TTC549 (cell line): ENCODE data around the gene FMO5.
"Not testable (repeated sequence)": the region's sequence is repeated elsewhere in the genome, so short reads cannot be mapped to it uniquely, and the experiment has no call there.

Source experiments
- FAIRE-seq: peaks from 2 replicates; lab custom pipeline; 2012; peaks lifted over from hg19 to GRCh38; lab: Jason Lieb, UNC

FMO5 gene

GRCh38 chr1:147238925-147239820, 14.0 kb upstream of the FMO5 start:
- no peak for FAIRE-seq

DNA sequence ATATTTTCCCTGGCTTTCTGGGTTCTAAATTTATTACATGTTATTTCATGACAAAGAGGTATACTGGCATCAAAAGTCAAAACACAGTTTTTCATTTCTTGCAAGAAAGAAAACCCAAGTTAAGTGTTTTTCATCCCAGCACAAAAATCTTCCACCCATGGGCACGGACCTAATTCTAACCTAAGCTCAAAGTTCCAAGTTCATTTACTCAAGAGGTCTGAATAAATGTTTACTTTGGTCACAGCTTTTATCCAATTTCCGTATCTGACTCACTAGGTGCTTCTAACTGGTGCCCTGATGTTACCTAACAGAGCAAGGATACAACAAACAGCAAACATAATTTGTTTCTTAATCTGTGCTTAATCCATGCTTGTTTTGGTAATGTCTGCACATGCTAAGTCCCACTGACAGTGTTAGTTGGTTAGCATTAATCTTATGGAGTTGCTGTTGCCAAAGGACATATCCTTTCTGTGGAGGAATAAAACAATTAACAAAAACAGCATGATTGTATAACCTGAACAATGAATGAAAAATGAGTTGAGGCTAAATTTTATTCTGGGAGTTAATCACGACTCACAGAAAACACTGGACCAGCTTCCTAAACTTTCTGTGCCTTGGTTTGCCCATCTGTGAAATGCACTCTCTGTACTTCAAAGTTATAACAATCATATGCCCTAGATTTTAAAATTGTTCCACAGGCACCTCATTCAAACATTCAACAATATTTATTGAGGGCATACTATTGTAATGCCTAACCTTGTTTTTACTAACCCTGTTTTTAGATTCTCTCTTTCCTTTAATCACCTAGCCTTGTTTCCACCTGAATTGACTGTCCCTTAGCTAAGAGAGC, 13.1 kb upstream of the FMO5 start:
- FAIRE-seq: no peak

DNA sequence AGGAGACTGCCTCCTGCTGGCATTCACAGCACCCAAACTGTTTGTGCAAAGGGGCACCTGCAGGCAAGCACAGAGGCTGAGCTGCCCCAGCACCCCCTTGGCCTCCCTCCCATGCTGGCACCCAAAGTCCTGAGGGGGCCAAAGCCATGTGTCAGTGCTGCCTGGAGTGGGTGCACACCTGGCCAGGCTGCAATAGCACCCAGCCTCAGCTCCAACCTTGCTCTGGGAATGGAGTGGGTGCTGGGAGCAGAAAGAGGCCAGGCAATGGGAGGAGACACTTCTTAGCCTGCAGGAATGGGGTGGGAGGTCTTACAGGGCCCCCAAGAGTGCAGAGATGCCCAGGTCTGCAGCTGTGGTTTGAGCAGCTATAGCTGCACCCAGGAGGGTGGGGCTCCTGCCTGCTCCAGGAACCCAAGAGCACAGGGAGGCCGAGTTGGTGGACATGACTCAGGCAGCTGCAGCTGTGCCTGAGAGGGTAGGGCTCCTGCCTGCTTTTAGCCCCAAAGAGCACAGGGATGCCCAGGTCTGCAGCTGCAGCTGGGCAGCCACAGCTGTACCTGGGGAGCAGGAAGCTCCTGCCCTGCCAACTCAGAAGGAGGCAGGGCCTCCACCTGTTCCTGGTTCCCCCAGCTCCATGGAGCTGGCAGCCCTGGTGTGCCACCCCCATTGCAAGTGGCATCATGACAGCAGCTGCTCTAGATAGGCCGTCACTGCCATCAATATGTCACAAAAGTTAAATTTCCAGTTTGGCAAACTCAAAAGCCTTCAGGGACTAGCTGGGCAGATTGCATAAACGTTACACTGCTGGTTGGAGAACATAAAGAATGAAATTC, 12.0 kb upstream of the FMO5 start:
- no peak for FAIRE-seq

DNA sequence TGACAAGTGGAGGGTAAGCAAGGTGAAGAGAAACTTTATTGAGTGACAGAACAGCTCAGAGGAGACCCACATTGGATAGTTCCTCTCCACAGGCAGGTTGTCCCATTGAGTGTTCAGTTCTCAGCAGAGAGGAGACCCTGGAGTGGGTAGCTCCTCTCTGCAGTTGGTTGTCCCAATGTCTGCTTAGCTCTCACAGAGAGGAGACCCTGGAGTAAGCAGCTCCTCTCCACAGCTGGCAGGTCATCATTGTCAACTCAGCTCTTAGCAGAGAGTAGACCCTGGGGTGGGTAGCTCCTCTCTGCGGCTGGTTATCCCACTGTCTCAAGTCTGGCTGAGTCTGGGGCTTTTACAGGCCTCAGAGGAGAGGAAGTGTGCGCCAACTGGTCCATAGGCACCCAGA, 11.3 kb upstream of the FMO5 start:
- no peak for FAIRE-seq

DNA sequence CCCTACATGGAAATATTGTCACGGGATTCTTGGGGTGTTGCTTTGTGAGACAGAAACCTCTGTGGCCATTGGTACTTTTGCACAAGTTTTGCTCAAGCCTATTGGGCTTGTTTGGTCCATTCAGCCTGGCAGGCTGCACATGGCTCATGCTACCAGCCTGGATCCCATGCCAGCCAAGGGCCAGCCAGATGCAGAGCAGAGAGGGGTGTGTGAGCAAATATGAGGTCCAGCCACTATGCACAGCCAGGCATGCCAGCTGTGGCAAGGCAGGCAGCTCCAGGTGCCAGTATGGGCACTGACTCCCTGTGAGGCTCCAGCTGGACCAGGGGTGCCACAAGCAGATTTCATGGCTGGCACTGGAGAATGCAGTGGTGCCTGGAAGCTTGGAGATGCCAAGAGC, 10.7 kb upstream of the FMO5 start:
- FAIRE-seq: no peak

DNA sequence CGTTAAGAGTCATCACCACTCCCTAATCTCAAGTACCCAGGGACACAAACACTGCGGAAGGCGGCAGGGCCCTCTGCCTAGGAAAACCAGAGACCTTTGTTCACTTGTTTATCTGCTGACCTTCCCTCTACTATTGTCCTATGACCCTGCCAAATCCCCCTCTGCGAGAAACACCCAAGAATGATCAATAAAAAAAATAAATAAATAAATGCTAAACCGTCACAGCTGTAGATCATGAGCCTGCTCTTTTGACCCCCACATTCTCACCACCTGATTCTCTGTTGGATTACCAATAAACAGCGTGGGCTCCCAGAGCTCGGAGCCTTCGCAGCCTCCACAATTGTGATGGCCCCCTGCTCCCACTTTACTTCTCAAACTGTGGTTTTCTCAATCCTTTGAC, 8.8 kb upstream of the FMO5 start:
- not testable (repeated sequence) for FAIRE-seq

DNA sequence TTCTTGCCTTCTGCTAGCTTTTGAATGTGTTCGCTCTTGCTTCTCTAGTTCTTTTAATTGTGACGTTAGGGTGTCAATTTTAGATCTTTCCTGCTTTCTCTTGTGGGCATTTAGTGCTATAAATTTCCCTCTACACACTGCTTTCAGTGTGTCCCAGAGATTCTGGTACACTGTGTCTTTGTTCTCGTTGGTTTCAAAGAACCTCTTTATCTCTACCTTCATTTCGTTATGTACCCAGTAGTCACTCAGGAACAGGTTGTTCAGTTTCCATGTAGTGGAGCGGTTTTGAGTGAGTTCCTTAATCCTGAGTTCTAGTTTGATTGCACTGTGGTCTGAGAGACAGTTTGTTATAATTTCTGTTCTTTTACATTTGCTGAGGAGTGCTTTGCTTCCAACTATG, 5.9 kb upstream of the FMO5 start:
- not testable (repeated sequence) for FAIRE-seq

- no peak for FAIRE-seq
These were observed 1.2 kb downstream of the FMO5 start for GRCh38 chr1:147223740-147224615.

DNA sequence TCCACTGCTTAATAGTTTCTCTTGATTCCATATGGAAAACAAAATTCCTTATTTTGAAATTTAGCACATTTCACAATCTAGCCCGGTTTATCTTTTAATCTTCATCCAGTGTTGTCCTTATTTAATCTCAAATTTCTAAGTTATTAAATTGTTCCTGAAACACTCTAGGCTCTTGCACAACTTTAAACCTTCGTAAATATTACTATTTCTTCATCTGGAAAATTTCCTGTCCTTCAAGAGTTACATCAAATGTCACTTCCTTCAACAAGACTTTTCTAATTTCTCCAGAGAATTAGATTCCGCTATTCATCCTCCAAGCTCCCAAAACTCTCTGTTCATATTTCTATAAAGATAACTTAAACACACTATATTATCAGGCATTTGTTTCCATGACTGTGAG, 6.5 kb downstream of the FMO5 start:
- FAIRE-seq: no peak

GRCh38 chr1:147217141-147217540, 8.0 kb downstream of the FMO5 start:
- no peak for FAIRE-seq

- FAIRE-seq: no peak
These were observed 9.0 kb downstream of the FMO5 start for GRCh38 chr1:147216124-147216523.

DNA sequence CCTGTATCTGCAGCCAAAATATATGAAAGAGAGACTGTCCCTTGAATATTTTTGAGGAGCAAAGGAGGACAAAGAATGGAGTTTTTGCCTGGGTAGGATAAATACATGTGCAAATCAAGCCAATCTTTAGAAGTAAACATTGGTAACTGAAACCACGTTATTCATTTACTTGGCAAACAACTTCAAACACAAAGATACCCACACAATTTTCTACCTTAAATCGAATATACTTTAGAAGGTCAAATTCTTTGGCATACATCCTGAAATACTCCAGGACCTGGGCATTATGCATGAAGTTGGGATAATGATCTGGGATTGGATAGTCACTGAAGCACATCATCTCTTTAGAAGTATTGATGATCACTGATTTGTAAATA, 9.6 kb downstream of the FMO5 start:
- no peak for FAIRE-seq

DNA sequence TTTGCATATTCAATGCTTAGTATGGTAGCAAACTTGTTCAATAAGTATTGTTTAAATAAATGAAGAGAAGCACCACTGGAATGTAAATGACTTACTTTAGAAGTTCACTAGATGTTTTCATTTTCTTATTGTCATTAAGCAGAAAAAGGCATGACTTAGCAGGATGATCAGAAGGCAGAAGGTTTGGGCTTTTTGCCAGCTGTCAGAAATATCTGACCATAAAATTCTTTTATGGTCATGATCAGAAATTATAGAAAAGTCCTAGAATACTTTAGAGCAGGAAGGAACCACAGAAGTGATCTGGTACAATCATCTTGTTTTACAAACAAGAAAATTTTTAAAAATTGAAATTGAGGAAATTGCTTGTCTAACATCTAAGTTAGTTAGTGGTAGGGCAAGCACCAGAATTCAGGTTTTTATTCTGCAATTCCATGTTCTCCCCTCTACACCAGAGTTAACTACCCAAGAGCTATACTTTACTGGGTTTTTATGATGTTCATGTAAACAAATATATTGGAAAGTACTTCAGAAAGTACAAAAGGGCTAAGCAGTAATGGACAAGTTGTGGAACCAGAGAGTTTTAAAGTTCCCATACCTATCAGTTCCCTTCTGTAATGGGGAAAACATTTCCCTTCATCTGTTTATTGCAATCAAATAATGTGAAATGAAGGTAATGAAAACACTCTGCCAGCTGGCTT, 10.1 kb downstream of the FMO5 start:
- FAIRE-seq: peak; percentile 36

GRCh38 chr1:147214325-147214724, 10.8 kb downstream of the FMO5 start:
- FAIRE-seq: no peak

GRCh38 chr1:147213271-147213670, 11.9 kb downstream of the FMO5 start:
- no peak for FAIRE-seq

DNA sequence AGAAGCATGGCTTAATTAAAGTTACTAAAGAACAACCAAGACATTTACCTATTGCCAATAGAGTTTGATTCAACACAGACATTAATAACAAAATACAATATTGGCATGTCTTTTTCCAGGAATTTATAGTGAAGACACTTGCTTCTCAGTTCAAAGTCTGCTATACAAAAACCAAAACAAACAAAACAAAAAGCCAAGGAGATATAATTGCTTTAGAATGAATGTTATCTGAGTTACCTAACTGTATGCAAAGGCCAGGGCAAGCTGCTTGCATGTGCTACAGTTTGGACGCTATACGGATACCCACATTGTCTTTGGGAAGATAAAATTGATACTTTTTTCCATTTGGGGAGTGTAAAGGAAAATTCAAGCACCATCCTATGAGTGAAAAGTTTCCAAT, 13.6 kb downstream of the FMO5 start:
- no peak for FAIRE-seq

GRCh38 chr1:147210987-147211386, 14.2 kb downstream of the FMO5 start:
- FAIRE-seq: no peak

DNA sequence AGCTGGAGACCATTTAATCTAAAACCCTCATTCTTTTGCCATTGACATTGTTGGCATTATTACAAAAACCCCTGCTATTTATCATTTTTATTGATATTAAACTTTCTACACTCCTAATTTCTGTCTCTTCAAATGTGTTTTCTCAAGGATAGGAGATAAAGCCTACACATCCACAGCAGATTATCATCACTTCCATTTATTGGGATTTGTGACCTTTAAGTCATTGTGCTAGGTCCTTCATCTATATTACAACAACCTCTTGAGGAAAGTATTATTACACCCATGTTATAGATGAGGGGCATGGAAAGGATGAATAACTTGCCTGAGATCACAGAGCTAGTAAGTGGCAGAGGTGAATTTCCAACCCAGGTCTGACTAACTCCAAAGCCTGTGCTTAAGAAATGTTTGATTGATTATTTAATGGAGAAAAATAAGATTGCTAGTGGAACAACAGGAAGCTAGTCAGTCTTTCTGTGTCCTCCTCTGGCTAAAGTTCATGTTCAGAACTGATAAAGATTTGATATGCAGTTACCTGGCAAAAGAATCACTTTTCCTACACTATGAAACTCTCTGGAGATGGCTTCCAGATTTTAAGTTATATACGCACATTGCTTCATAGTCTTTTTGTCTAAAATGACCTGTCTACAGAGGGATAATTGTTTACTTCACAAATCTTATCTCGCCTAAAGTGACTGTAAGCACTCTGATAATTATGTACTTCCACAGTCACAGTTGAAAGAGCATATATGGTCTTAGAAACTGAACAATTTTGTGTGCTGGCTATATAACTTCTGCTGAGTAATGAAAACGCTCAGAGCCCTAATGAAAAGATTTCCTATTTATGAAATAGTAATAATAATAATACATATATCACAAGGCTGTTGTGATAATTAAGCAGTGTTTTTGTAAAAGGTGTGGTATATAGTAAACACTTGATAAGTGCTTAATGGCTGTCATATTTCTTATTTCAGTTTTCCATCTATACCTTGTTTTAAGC, 15.0 kb downstream of the FMO5 start:
- no peak for FAIRE-seq

DNA sequence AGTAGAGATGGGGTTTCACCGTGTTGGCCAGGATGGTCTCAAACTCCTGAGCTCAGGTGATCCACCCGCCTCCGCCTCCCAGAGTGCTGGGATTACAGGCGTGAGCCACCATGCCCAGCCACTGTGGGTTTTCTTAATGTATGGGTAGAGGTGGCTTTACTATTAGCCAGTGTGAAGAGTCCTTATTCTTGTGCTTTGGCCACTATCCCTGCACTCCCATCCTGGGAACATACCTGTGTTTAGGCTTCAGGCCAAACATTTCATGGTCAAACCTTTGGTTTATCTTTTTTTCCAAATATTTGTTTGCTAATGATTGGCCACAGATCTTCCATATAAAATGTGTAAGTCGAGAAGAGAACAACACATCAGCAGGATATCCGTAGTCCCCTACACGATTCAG, 16.5 kb downstream of the FMO5 start:
- FAIRE-seq: no peak

- peak; percentile 59 for FAIRE-seq
These were observed 17.9 kb downstream of the FMO5 start for GRCh38 chr1:147207192-147207591.
